WTC11 (cell line): ENCODE measurements around the gene CCDC183. TPM values are rescaled to one million over a fixed set of nuclear protein-coding genes. Genes with fewer than 3 reads are reported as not detected.
A peak's percentile ranks its signal among the peaks of the same experiment; 100 is the strongest.
"Not testable (repeated sequence)": the region's sequence is repeated elsewhere in the genome, so short reads cannot be mapped to it uniquely, and the experiment has no call there.

Experiments
- ATAC-seq: fragments of 200-7000 bp; cut with Tn5 transposase; 2 replicates; pipeline ENCODE4 v1.10.0; 2021; ENCODE audit warnings: mild to moderate bottlenecking, moderate library complexity
- CTCF ChIA-PET: fragments of 300-600 bp; sonication (Branson Sonifier 250); formaldehyde crosslinking; loops from one replicate; lab custom pipeline; 2021; ENCODE audit warnings: antibody characterized with exemption; lab: Charles Lee
- POLR2A ChIA-PET: fragments of 350-600 bp; sonication (Branson Sonifier 250); formaldehyde crosslinking; loops from one replicate; lab custom pipeline; 2021; ENCODE audit warnings: antibody characterized with exemption; lab: Charles Lee
- DNase-seq: peaks from one replicate; pipeline ENCODE4 v3.0.0; 2021; ENCODE audit warnings: low spot score
- H3K27ac Mint-ChIP-seq: 2 replicates; pipeline ENCODE4 v1.8.0; 2021; ENCODE audit warnings: mixed read lengths
- H3K27me3 Mint-ChIP-seq: 2 replicates; pipeline ENCODE4 v1.8.0; 2021; ENCODE audit warnings: low read depth, mild to moderate bottlenecking, moderate library complexity, mixed read lengths
- H3K36me3 Mint-ChIP-seq: 2 replicates; pipeline ENCODE4 v1.8.0; 2021; ENCODE audit warnings: mixed read lengths
- H3K4me1 Mint-ChIP-seq: 2 replicates; pipeline ENCODE4 v1.8.0; 2022; ENCODE audit warnings: mixed read lengths
- H3K4me3 Mint-ChIP-seq: 2 replicates; pipeline ENCODE4 v1.8.0; 2021; ENCODE audit warnings: mild to moderate bottlenecking, moderate library complexity, mixed read lengths
- H3K9me3 Mint-ChIP-seq: 2 replicates; pipeline ENCODE4 v1.8.0; 2021; ENCODE audit warnings: mixed read lengths
- CBFB ChIP-seq: sonication (generic); formaldehyde crosslinking; IDR thresholded peaks from 2 replicates; pipeline ENCODE4 v1.8.1; 2022; ENCODE audit warnings: mild to moderate bottlenecking, low read depth, missing genetic modification reagents
- ETV6 ChIP-seq: sonication (generic); formaldehyde crosslinking; IDR thresholded peaks from 2 replicates; pipeline ENCODE4 v1.8.1; 2022; ENCODE audit warnings: mild to moderate bottlenecking, missing genetic modification reagents
- FOXK1 ChIP-seq: sonication (generic); formaldehyde crosslinking; IDR thresholded peaks from 2 replicates; pipeline ENCODE4 v1.8.0; 2022; ENCODE audit warnings: mild to moderate bottlenecking, moderate library complexity, missing genetic modification reagents
- FOXP1 ChIP-seq: sonication (generic); formaldehyde crosslinking; IDR thresholded peaks from 2 replicates; pipeline ENCODE4 v1.8.0; 2022; ENCODE audit warnings: missing genetic modification reagents, mild to moderate bottlenecking, moderate library complexity, borderline replicate concordance
- MYBL2 ChIP-seq: sonication (generic); formaldehyde crosslinking; IDR thresholded peaks from 2 replicates; pipeline ENCODE4 v1.8.1; 2023; ENCODE audit warnings: mild to moderate bottlenecking, moderate library complexity, missing genetic modification reagents
- NR1H2 ChIP-seq: sonication (generic); formaldehyde crosslinking; IDR thresholded peaks from 2 replicates; pipeline ENCODE4 v1.9.0; 2021; ENCODE audit warnings: mild to moderate bottlenecking, moderate library complexity, missing genetic modification reagents
- ZNF121 ChIP-seq: sonication (generic); formaldehyde crosslinking; IDR thresholded peaks from 2 replicates; pipeline ENCODE4 v1.8.0; 2023; ENCODE audit warnings: missing genetic modification reagents
- ZNF281 ChIP-seq: sonication (generic); formaldehyde crosslinking; IDR thresholded peaks from 2 replicates; pipeline ENCODE4 v1.8.0; 2023; ENCODE audit warnings: mild to moderate bottlenecking, missing genetic modification reagents
- ZNF416 ChIP-seq: fragments of 250-450 bp; sonication (Bioruptor Pico); IDR thresholded peaks from 2 replicates; pipeline ENCODE4 v1.9.0; 2021; ENCODE audit warnings: mild to moderate bottlenecking, inconsistent platforms
- ZNF532 ChIP-seq: fragments of 250-450 bp; sonication (Bioruptor Pico); IDR thresholded peaks from 2 replicates; pipeline ENCODE4 v1.9.0; 2021; ENCODE audit warnings: mild to moderate bottlenecking, borderline replicate concordance
- total RNA-seq: library from RNA; stranded (reverse); gene quantifications from 3 replicates; pipeline ENCODE4 v1.2.3, GENCODE V29; 2021
- TF ChIP-seq, protein P1 (sequence below): sonication (generic); formaldehyde crosslinking; IDR thresholded peaks from 2 replicates; pipeline ENCODE4 v1.8.0; 2022; ENCODE audit warnings: mild to moderate bottlenecking, missing genetic modification reagents

Gene CCDC183
- total RNA-seq, 1 experiment from 2014 or later = 2.1 TPM

- H3K36me3 Mint-ChIP-seq = peaks cover 8% of the 10 kb centered on the region; the same call in 1 of the 2 replicates
- no peak for DNase-seq
- TF ChIP-seq ZNF416 (no peak), FOXK1 (CRISPR knock-in tag) (no peak), MYBL2 (no peak)
- TF ChIP-seq, protein P1, sequence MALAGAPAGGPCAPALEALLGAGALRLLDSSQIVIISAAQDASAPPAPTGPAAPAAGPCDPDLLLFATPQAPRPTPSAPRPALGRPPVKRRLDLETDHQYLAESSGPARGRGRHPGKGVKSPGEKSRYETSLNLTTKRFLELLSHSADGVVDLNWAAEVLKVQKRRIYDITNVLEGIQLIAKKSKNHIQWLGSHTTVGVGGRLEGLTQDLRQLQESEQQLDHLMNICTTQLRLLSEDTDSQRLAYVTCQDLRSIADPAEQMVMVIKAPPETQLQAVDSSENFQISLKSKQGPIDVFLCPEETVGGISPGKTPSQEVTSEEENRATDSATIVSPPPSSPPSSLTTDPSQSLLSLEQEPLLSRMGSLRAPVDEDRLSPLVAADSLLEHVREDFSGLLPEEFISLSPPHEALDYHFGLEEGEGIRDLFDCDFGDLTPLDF (CRISPR knock-in tag) = no peak
- TF ChIP-seq, all 79 proteins: peak for 0
- CTCF ChIA-PET = no interaction called here
- no peak for ATAC-seq
- Mint-ChIP-seq H3K9me3 (no peaks in the 10 kb centered on the region), H3K4me1 (peaks cover 18% of the 10 kb centered on the region), H3K4me3 (no peak overlapping the region), H3K27ac (no peak overlapping the region), H3K27me3 (no peaks in the 10 kb centered on the region)
- POLR2A ChIA-PET = no interaction called here
Measured at GRCh38 chr9:136837146-136837855, 41.2 kb downstream of the CCDC183 start.

DNA sequence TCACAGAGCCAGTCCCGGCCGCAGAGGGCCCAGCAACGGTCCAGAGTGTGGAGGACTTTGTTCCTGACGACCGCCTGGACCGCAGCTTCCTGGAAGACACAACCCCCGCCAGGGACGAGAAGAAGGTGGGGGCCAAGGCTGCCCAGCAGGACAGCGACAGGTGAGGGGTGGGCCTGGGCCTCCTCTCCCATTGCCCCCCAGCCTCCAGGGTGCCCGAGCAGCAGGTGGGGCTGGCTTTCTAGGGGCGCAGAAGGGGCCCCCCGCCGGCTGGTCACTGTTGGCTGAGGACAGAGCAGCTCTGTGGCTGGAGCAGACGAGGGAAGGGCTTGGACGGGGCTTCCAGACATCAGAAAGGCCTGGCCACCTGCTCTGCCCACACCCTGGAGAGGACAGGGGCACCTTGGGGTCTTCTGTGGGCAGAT is 41.7 kb downstream of the CCDC183 start:
- ATAC-seq, POLR2A ChIA-PET: not testable (repeated sequence)
- CTCF ChIA-PET = interaction anchor here (1.1 kb wide), 1 partner anchor 68 kb away, joined by 3 read pairs; no protein-coding TSS in a partner anchor

GRCh38 chr9:136838314-136839228 is 42.4 kb downstream of the CCDC183 start:
- no peak for DNase-seq
- POLR2A ChIA-PET = no interaction called here
- peaks cover 4% of the 10 kb centered on the region; the same call in 1 of the 2 replicates for H3K36me3 Mint-ChIP-seq
- TF ChIP-seq NR1H2 (CRISPR knock-in tag) (no peak), FOXP1 (CRISPR knock-in tag) (0 out of 2 replicates have a peak, but pooled peaks have one; percentile 18)
- H3K27me3 Mint-ChIP-seq = no peaks in the 10 kb centered on the region
- no peak overlapping the region for H3K27ac Mint-ChIP-seq
- peaks cover 22% of the 10 kb centered on the region for H3K4me1 Mint-ChIP-seq
- no peaks in the 10 kb centered on the region for H3K9me3 Mint-ChIP-seq
- CTCF ChIA-PET = interaction anchor here (1.1 to 1.4 kb wide), 2 partner anchors 9 to 69 kb away, joined by 3 read pairs; no protein-coding TSS in a partner anchor
- ATAC-seq = no peak
- H3K4me3 Mint-ChIP-seq = no peak overlapping the region

More for the DNA sequence above, 41.7 kb downstream of the CCDC183 start:
- not testable (repeated sequence) for H3K27ac Mint-ChIP-seq, H3K4me3 Mint-ChIP-seq, H3K36me3 Mint-ChIP-seq, H3K27me3 Mint-ChIP-seq, H3K9me3 Mint-ChIP-seq, DNase-seq
- H3K4me1 Mint-ChIP-seq = peaks cover 19% of the 10 kb centered on the region

GRCh38 chr9:136839229-136840139 is 43.3 kb downstream of the CCDC183 start:
- no peak overlapping the region for H3K27ac Mint-ChIP-seq
- peaks cover 23% of the 10 kb centered on the region for H3K4me1 Mint-ChIP-seq
- no peaks in the 10 kb centered on the region for H3K36me3 Mint-ChIP-seq
- H3K9me3 Mint-ChIP-seq = no peaks in the 10 kb centered on the region
- no peak for TF ChIP-seq CBFB (CRISPR knock-in tag)
- TF ChIP-seq ETV6 (CRISPR knock-in tag) = no peak
- no peak for TF ChIP-seq ZNF281 (CRISPR knock-in tag)
- no peak for TF ChIP-seq FOXP1 (CRISPR knock-in tag)
- TF ChIP-seq ZNF532 (CRISPR knock-in tag) = no peak
- no peak for TF ChIP-seq ZNF121 (CRISPR knock-in tag)
- ChIA-PET POLR2A (interaction anchor here (1.3 to 1.6 kb wide), 2 partner anchors 19 to 32 kb away, joined by 3 read pairs; no protein-coding TSS in a partner anchor), CTCF (interaction anchor here (0.7 to 5.9 kb wide), 6 partner anchors 10 to 196 kb away, joined by 3 to 64 read pairs (median 4); no protein-coding TSS in a partner anchor)
- H3K4me3 Mint-ChIP-seq = no peak overlapping the region
- ATAC-seq = no peak
- DNase-seq = no peak
- no peaks in the 10 kb centered on the region for H3K27me3 Mint-ChIP-seq
